Neural crest cell (in vitro differentiated cells): Measurements from ENCODE around the gene PLA2G4C. TPM values are rescaled to one million over a fixed set of nuclear protein-coding genes. Genes with fewer than 3 reads are reported as not detected.

Experiments
- DNase-seq: peaks from one replicate; pipeline ENCODE4 v3.0.0; 2021; ENCODE audit warnings: low read depth, mixed read lengths, low spot score
- H3K27ac Mint-ChIP-seq: one replicate; pipeline ENCODE4 v1.8.0; 2021; ENCODE audit warnings: mild to moderate bottlenecking, mixed read lengths; ENCODE audit not compliant: unreplicated experiment
- H3K27me3 Mint-ChIP-seq: 2 replicates; pipeline ENCODE4 v1.8.0; 2021; ENCODE audit warnings: low read depth, mild to moderate bottlenecking, mixed read lengths
- H3K36me3 Mint-ChIP-seq: 2 replicates; pipeline ENCODE4 v1.8.0; 2021; ENCODE audit warnings: low read depth, mild to moderate bottlenecking, mixed read lengths
- H3K4me1 Mint-ChIP-seq: 2 replicates; pipeline ENCODE4 v1.8.0; 2021; ENCODE audit warnings: mixed read lengths
- H3K4me3 Mint-ChIP-seq: one replicate; pipeline ENCODE4 v1.8.0; 2021; ENCODE audit warnings: mild to moderate bottlenecking, mixed read lengths
- H3K9me3 Mint-ChIP-seq: 2 replicates; pipeline ENCODE4 v1.8.0; 2021; ENCODE audit warnings: mixed read lengths
- CTCF ChIP-seq: fragments of 200-600 bp; sonication (generic); conservative IDR thresholded peaks from 2 replicates; pipeline ENCODE4 v1.5.0; 2021; ENCODE audit warnings: antibody characterized with exemption, mild to moderate bottlenecking
- total RNA-seq: library from RNA; stranded (reverse); gene quantifications from 2 replicates; pipeline ENCODE4 v1.2.1, GENCODE V29; 2021

Gene PLA2G4C
- total RNA-seq, 1 donor from 2014 or later: 2.0 TPM

- Mint-ChIP-seq H3K4me3 (no peak overlapping the region), H3K36me3 (no peaks in the 10 kb centered on the region), H3K27ac (no peak overlapping the region), H3K27me3 (peaks cover 55% of the 10 kb centered on the region), H3K9me3 (peaks cover 2% of the 10 kb centered on the region), H3K4me1 (no peaks in the 10 kb centered on the region)
- no peak for DNase-seq
- TF ChIP-seq CTCF: no peak
These were observed 80.5 kb downstream of the PLA2G4C start for GRCh38 chr19:48030073-48030472.

- no peaks in the 10 kb centered on the region for H3K4me1 Mint-ChIP-seq
- H3K9me3 Mint-ChIP-seq: no peaks in the 10 kb centered on the region
- no peak overlapping the region for H3K27ac Mint-ChIP-seq
- H3K36me3 Mint-ChIP-seq: no peaks in the 10 kb centered on the region
- peaks cover 58% of the 10 kb centered on the region for H3K27me3 Mint-ChIP-seq
- no peak for TF ChIP-seq CTCF
- no peak for DNase-seq
- H3K4me3 Mint-ChIP-seq: no peak overlapping the region
These were observed 81.2 kb downstream of the PLA2G4C start for GRCh38 chr19:48029431-48029830.

GRCh38 chr19:48025480-48025879, 85.1 kb downstream of the PLA2G4C start:
- no peak overlapping the region for H3K27ac Mint-ChIP-seq
- no peaks in the 10 kb centered on the region for H3K9me3 Mint-ChIP-seq
- H3K36me3 Mint-ChIP-seq: no peaks in the 10 kb centered on the region
- H3K27me3 Mint-ChIP-seq: peaks cover 64% of the 10 kb centered on the region
- DNase-seq: no peak
- no peaks in the 10 kb centered on the region for H3K4me1 Mint-ChIP-seq
- no peak for TF ChIP-seq CTCF
- H3K4me3 Mint-ChIP-seq: no peak overlapping the region

DNA sequence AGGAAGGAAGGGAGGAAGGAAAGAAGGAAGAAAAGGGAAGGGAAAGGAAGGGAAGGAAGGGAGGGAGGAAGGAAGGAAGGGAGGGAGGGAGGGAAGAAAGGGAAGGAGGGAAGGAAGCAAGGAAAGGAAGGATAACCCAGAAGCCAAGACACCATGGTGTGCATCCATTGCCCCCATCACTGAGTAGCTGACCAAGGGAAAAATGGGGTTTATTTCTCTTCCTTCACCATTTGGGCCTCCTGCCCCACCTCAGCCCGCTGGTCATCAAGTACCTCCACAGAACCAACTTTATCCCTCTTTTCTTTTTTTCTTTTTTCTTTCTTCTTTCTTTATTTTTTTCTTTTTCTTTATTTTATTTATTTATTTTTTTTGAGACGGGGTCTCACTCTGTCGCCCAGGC, 87.1 kb downstream of the PLA2G4C start:
- H3K27ac Mint-ChIP-seq: no peak overlapping the region
- TF ChIP-seq CTCF: no peak
- DNase-seq: no peak
- H3K36me3 Mint-ChIP-seq: no peaks in the 10 kb centered on the region
- no peaks in the 10 kb centered on the region for H3K9me3 Mint-ChIP-seq
- H3K4me1 Mint-ChIP-seq: no peaks in the 10 kb centered on the region
- no peak overlapping the region for H3K4me3 Mint-ChIP-seq
- H3K27me3 Mint-ChIP-seq: peaks cover 68% of the 10 kb centered on the region

DNA sequence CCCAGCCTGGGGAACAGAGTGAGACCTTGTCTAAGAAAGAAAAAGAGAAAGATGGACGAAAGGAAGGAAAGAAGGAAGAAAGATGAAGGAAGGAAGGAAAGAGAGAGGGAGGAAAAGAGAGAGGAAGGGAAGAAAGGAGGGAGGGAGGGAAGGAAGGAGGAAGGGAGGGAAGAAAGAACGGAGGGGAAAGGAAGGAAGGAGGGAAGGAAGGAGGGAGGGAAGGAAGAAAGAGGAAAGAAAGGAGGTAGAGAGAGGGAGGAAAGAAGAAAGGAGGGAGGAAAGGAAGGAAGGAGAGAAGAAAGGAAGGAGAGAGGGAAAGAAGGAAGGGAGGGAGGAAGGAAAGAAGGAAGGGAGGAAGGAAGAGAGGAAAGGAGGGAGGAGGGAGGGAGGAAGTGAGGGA, 87.6 kb downstream of the PLA2G4C start:
- TF ChIP-seq CTCF: no peak
- H3K27ac Mint-ChIP-seq: no peak overlapping the region
- no peaks in the 10 kb centered on the region for H3K9me3 Mint-ChIP-seq
- no peak for DNase-seq
- H3K4me3 Mint-ChIP-seq: no peak overlapping the region
- H3K4me1 Mint-ChIP-seq: no peaks in the 10 kb centered on the region
- peaks cover 71% of the 10 kb centered on the region for H3K27me3 Mint-ChIP-seq
- H3K36me3 Mint-ChIP-seq: no peaks in the 10 kb centered on the region

- Mint-ChIP-seq H3K4me3 (no peak overlapping the region), H3K27ac (no peak overlapping the region), H3K36me3 (no peaks in the 10 kb centered on the region), H3K4me1 (no peaks in the 10 kb centered on the region), H3K9me3 (no peaks in the 10 kb centered on the region), H3K27me3 (peaks cover 68% of the 10 kb centered on the region)
- DNase-seq: no peak
- TF ChIP-seq CTCF: no peak
These were observed 89.9 kb downstream of the PLA2G4C start for GRCh38 chr19:48020686-48021085.
